Measurements from ENCODE around the gene FTO.

The FTO gene

DNA sequence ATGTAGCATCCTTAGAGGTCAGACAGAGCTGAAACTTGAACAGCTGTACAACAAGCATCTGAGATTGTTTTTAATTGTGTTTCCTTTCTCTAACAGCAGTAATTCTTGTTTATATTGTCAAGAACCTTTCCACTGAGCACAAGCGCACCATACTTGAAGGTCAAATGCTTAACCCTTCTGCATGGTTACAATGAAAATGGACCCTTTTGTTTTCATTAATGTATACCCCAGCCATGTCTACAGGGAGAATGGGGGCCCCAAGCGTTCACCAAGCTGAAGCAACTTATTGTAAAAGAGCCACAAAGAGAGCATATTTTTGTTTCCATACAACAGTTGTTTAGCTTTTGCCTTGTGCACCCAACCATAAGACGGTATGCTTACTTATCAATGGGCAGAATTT lies 210.8 kb downstream of the FTO start:
- FAIRE-seq (no peak), DNase-seq (ENCODE audit: insufficient read length, low spot score) (no peak)
- TF ChIP-seq POLR2A (IDR thresholded peaks at IDR 0.05; ENCODE audit: low read depth, low read length) = no peak

DNA sequence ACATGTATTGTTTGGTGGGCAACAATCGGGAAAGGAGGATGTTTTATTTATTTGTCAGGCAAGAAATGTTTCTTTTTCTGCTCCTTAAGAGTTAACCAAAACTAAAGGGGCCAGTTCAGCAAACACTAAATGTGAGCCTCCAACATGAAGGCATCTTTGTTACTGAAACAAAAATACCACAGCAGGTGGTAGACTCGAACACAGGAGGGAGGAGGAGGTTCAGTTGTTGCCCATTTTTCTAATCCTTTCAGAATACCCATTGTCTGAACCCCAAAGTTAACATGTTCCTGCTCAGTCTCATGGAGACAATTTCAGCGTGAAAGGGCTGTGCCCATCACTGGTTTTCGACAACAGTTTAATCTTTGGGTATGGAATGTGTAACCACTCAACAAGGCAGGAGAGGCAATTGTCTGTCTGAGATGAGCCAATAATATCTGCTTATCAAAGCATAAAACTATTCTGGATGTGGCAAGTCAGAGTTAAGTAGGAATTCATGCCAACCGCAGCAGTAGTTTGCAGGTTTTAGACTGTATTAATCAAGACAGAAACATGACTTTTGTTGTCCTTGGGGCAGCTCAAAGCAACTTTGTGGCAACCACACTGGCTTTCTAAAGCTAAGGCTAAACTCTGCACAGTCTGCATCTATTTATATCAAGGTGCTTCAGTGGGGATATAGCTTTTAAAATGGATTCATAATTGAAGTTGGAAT lies 211.7 kb downstream of the FTO start:
- DNase-seq (ENCODE audit: insufficient read length, low spot score) (no peak), FAIRE-seq (no peak)
- TF ChIP-seq POLR2A (IDR thresholded peaks at IDR 0.05; ENCODE audit: low read depth, low read length) = no peak

DNA sequence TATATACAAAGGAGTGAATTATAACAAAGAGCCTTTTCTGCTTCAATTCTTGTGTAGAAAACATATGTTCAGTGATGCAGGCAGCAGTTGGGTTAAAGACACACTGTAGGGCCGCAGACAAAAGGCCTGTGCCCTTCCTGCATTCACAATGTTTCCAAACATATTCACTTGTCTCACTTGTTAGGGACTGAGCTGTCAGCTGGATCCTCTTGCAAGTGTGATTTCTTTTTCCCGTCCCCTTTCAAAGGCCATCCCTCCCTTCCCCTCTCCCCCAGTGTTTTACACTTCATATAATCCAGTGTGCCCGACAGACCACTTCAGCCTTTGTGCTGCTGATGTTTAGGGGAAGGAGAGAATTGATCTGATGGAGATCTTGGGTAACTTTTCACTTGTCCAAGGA lies 217.0 kb downstream of the FTO start:
- no peak for FAIRE-seq

DNA sequence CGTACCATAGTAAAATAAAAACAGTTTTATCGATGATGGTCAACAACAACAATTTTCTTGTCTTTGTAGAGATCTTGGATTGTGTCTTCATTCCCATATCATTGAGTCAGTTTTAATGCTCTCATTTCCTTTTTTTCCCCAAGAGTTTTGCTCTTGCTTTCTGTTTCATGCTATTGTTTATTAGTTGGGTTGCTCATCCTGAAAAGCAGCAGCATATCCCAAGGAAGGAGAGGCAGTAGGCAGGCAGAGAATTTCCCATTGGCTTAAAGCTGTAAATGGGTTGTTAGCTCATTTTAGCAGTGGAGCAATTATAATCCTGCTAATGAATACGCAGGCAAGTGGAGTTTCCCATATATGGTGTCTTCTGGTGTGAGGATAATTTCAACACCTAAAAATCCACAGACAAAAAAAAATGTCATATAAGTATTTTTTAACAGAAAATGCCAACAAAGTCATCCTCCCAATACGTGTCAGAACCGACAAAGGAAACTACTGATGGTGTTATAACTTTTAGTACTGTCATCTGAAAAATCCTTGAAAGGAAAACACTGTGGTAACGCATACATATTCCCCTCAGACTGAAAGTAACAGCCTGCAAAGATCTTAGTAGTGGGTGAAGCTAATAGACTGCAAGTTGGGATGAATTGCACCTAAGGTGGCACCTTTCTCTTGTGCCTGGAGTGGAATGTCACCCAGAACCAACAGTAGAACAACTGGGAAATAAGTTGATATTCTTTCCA lies 218.3 kb downstream of the FTO start:
- DNase-seq (ENCODE audit: insufficient read length, low spot score) (no peak), FAIRE-seq (no peak)
- no peak for TF ChIP-seq POLR2A (IDR thresholded peaks at IDR 0.05; ENCODE audit: low read depth, low read length)

More for the DNA sequence above, 217.0 kb downstream of the FTO start:
- TF ChIP-seq POLR2A (IDR thresholded peaks at IDR 0.05; ENCODE audit: low read depth, low read length) = no peak
- no peak for DNase-seq (ENCODE audit: insufficient read length, low spot score)

DNA sequence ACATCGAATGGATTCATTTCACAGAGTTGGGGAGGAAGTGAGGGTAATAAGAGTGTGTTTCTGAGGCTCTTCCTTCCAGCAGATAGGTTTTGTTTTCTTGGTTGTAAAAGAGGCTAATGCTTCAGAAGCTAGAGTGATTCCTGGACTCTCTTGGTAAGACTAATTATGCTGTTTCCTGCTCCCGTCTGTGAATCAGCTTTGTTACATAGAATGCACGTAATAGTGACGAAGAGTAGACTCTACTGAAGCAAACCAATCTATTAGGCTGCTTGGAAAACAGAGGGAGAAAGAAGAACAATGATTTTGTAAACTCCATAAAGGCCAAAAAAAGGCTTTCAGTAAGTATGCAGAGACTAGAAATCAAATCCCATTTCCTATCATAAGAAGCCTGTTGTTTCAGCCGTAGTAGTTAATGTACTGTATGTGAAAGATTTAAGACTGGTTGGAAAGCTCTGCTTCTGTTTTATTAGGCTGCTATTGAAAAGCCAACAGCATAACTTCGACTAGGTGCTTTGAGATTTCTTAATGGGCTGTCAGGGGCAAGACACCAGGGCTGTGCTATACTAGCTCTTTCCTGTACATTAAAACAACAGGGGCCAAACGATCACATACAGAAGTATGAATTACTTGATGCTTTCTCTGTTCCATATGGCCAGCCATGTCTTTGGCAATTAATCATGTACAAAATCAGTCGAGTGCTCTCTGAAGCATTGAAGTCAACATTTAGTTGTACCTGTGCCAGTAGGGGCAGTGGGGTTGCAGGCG lies 219.0 kb downstream of the FTO start:
- FAIRE-seq (no peak), DNase-seq (ENCODE audit: insufficient read length, low spot score) (no peak)
- TF ChIP-seq POLR2A (IDR thresholded peaks at IDR 0.05; ENCODE audit: low read depth, low read length) = no peak

DNA sequence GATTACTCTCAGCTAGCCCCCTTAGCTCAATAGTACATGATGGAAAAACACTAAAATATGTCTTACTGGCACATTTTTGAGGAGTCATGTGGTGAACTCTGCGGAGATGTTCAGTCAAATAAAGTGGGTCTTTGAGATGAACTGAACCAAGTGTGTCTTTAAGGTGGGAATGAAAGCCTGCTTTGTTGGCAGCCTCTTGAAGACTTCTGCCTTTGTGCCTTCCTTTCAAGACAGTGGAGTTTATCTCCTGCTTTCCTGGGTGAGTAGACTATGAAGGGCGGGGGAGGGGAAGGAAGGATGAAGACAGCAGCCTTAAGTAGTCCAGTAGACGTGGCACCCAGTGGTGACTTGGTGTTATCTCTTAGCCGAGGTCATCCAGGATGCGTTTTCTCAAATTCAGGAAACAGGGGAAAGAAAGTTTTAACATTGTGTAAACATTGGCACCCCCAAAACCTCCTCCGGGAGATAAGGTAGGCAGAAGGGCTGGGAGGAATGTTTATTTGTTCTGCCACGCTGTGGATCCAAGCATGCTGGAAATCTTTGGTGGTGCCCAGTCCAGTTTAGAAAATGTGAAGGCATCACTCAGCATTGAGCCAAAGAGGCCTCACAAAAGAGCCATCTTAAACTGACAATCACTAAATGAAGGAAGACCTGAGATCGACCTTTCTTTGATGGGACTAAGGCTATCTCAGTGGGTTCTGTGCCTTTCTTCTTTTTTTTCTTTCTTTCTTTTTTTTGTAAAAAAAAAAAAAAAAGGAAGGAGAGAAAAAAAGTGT lies 220.6 kb downstream of the FTO start:
- no peak for DNase-seq (ENCODE audit: insufficient read length, low spot score)
- FAIRE-seq = no peak
- TF ChIP-seq POLR2A (IDR thresholded peaks at IDR 0.05; ENCODE audit: low read depth, low read length) = no peak

DNA sequence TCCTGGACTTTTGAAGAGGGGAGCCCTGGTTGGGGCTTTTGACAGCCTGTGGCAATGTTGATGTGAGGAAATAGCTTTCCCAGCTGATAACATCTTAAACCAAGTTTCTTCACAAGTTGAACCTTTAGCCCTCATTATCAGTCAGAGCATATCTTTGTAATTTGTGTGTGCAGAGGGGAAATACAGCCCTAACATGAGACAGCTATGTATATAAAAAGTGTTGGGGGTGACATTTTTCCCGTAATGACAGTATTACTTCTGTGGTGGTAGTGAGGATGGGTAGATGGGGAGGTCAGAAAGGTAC lies 221.1 kb downstream of the FTO start:
- TF ChIP-seq POLR2A (IDR thresholded peaks at IDR 0.05; ENCODE audit: low read depth, low read length) = no peak
- no peak for FAIRE-seq
- DNase-seq (ENCODE audit: insufficient read length, low spot score) = no peak

DNA sequence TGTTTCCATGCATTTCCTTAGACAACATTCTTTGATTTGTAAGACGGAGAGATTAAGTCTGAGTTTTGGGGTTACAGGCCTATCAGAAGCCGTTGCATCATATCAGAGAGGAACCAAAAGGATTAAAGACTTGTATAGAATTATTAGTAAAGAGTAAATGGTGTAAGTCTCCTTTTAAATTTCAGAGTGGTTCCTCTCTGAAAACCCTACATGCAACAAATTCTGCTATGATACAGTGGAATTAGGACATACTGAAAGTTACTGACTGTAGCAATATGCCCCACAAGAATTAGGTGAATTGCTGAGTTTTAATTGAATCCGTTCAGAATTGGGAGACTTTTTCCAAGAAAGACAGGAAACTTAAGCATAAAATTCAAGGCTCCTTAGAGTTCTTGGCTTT lies 221.6 kb downstream of the FTO start:
- FAIRE-seq (no peak), DNase-seq (ENCODE audit: insufficient read length, low spot score) (no peak)

DNA sequence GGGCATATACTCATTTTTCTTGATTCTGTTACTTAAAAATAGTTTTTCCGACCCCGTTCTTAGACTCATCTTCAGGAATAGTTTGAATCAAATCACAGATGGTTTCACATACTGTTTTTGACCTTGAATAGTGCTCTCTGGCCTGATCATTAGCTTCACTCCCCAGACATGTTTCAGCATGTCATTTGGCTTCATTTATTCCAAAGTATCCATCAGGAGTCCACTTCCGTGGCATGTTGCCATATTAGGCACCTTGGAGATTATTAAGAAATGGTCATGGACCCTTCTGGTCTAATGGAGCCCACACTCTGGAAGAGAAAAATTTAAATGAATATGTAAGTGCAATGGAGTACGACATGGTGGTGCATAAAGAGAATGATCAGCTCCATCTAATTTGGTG lies 222.3 kb downstream of the FTO start:
- no peak for DNase-seq (ENCODE audit: insufficient read length, low spot score)
- TF ChIP-seq POLR2A (IDR thresholded peaks at IDR 0.05; ENCODE audit: low read depth, low read length) = no peak

More for the DNA sequence above, 221.6 kb downstream of the FTO start:
- TF ChIP-seq POLR2A (IDR thresholded peaks at IDR 0.05; ENCODE audit: low read depth, low read length) = no peak

DNA sequence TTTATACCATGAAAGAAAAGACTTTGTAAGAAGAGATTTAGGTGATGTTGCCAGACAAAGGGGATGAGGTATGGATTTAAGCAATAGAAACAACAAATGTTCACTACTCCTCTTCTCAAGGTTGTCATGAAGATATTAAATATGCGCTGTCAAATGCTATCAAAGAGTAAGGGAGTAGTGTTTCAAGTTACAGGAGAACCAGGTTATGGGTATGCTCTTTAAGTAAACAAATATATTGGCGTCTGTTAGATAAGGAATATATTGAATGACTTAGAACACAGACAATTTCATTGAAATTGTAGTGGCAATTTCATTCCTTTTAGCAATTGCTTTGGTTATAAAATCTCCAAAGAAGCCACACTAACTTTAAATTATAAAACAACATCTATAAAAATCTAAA lies 229.0 kb downstream of the FTO start:
- no peak for TF ChIP-seq POLR2A (IDR thresholded peaks at IDR 0.05; ENCODE audit: low read depth, low read length)
- DNase-seq (ENCODE audit: insufficient read length, low spot score) = no peak
- no peak for FAIRE-seq

More for the DNA sequence above, 222.3 kb downstream of the FTO start:
- FAIRE-seq = no peak

DNA sequence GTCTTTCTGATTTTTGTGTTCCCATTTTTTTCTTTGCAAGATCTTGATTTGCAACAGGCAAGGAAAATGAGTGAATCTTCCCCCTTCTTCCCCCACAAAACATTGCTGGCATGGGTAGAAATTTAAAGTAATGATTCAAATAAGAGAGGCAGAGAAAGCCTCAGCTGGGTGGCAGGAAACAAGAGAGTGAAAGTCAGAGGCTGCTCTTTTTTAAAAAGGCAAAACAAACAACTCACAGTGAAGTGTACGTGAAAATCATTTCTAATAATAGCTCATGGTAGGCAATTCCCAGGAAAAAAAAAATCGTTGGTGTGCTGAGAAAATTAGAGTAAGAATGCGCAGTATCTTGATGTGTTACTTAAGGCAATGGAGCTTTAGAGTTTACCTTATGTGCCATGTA lies 229.5 kb downstream of the FTO start:
- DNase-seq (ENCODE audit: insufficient read length, low spot score) (no peak), FAIRE-seq (no peak)
- no peak for TF ChIP-seq POLR2A (IDR thresholded peaks at IDR 0.05; ENCODE audit: low read depth, low read length)

DNA sequence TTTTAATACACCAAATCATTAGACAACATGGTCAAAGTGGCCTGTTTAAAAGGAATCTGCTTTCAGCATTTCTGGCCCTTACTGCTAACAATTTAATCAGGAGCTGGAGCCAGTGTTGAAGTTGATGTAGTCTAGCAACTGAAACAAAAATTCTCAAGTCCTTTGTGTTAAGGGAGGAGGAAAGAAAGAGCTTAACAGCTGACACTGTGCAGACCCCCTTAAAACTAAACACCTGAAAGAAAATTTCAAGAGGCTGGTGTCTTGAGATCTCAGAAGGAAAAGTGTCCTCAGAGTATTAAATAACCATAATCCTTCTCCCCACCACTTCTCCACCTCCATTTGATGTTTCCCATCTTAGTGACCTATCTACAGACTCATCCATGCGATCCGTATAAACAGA lies 232.1 kb downstream of the FTO start:
- no peak for TF ChIP-seq POLR2A (IDR thresholded peaks at IDR 0.05; ENCODE audit: low read depth, low read length)
- DNase-seq (ENCODE audit: insufficient read length, low spot score) (no peak), FAIRE-seq (no peak)

DNA sequence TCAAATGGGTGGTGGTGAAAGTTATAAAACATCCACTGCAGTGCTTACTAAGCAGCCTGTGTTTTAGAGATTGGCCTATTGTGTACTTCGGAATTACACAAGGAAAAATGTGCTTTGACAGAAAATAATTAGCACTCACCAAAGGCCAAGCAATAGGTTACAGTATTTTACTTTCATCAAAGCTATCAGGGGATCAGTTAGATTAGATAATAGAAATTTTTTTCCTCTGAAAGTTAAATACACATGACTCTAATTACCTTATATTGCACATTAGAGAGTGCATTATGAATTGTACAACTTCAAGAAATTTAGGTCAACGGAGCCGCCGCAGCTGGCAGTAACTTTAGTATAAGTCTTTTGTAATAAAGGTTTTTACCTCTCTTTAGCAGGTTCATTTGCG lies 232.6 kb downstream of the FTO start:
- FAIRE-seq = no peak
- DNase-seq (ENCODE audit: insufficient read length, low spot score) = no peak
- TF ChIP-seq POLR2A (IDR thresholded peaks at IDR 0.05; ENCODE audit: low read depth, low read length) = no peak
